Epithelial cell of alveolus of lung (primary cell): ENCODE data around the gene MEOX2. TPM values are rescaled to one million over a fixed set of nuclear protein-coding genes. Genes with fewer than 3 reads are reported as not detected.

Experiments used
- total RNA-seq: library from RNA; depleted of rRNA; stranded (reverse); fragments of >200 nt; gene quantifications from 2 replicates; pipeline ENCODE4 v1.2.1, GENCODE V29; 2015

MEOX2 gene
- 0.13 and 59.3 TPM in 2 replicates for total RNA-seq

GRCh38 chr7:15686295-15686956 is at the start of gene MEOX2:
MEOX2 (minus strand) TSS chr7:15686683; CDS start chr7:15686402, 281 bp downstream.

GRCh38 chr7:15561835-15562234 is 124.6 kb downstream of the MEOX2 start, which contains the start of gene AGMO:
AGMO (minus strand) TSS chr7:15562015.

Other genes starting within 250 kb of the MEOX2 start
- gene AGMO, start 124.7 kb downstream of the MEOX2 start, total RNA-seq, result under 0.01 TPM in 1 of 2 replicates, not detected in the other